GM21423 (cell line): Measurements from ENCODE around the gene URGCP.

Experiments used
- ATAC-seq: cut with Tn5 transposase; IDR thresholded peaks from one replicate; pipeline ENCODE4 v1.9.1; 2021; ENCODE audit warnings: mild to moderate bottlenecking, moderate library complexity; ENCODE audit not compliant: unreplicated experiment

URGCP gene

GRCh38 chr7:43876241-43876640, 30.2 kb downstream of the URGCP start:
- ATAC-seq, result no peak

GRCh38 chr7:43873300-43873699, 33.1 kb downstream of the URGCP start:
- no peak for ATAC-seq

GRCh38 chr7:43872406-43873110, 33.8 kb downstream of the URGCP start:
- no peak for ATAC-seq

- ATAC-seq, result no peak
These were observed 35.3 kb downstream of the URGCP start for GRCh38 chr7:43871064-43871463.

- ATAC-seq, result no peak
These were observed 36.1 kb downstream of the URGCP start for GRCh38 chr7:43870316-43870715.

- ATAC-seq, result peak; percentile 16
These were observed 36.5 kb downstream of the URGCP start for GRCh38 chr7:43869867-43870240.

GRCh38 chr7:43869006-43869866, 37.2 kb downstream of the URGCP start, which contains the start of gene MRPS24:
Gene MRPS24 (minus strand): TSS chr7:43869517. CDS start chr7:43869495, 22 bp downstream.
- ATAC-seq, result peak; percentile 83

GRCh38 chr7:43868681-43869005, 37.8 kb downstream of the URGCP start:
- ATAC-seq, result no peak

GRCh38 chr7:43868181-43868580, 38.2 kb downstream of the URGCP start:
- ATAC-seq, result no peak

- no peak for ATAC-seq
These were observed 41.1 kb downstream of the URGCP start for GRCh38 chr7:43865277-43865676.

GRCh38 chr7:43864126-43864525, 42.3 kb downstream of the URGCP start:
- no peak for ATAC-seq

- no peak for ATAC-seq
These were observed 49.4 kb downstream of the URGCP start for GRCh38 chr7:43856996-43857395.

- ATAC-seq, result no peak
These were observed 50.1 kb downstream of the URGCP start for GRCh38 chr7:43856316-43856715.

GRCh38 chr7:43855176-43855575, 51.2 kb downstream of the URGCP start:
- ATAC-seq, result no peak

GRCh38 chr7:43851805-43852204, 54.6 kb downstream of the URGCP start:
- ATAC-seq, result no peak

GRCh38 chr7:43850348-43851116, 55.9 kb downstream of the URGCP start:
- ATAC-seq, result peak; percentile 78

- ATAC-seq, result no peak
These were observed 57.3 kb downstream of the URGCP start for GRCh38 chr7:43849047-43849446.

- no peak for ATAC-seq
These were observed 58.9 kb downstream of the URGCP start for GRCh38 chr7:43847496-43847895.

- no peak for ATAC-seq
These were observed 61.7 kb downstream of the URGCP start for GRCh38 chr7:43844662-43845061.

GRCh38 chr7:43844257-43844656, 62.1 kb downstream of the URGCP start:
- ATAC-seq, result no peak

GRCh38 chr7:43843296-43843695, 63.1 kb downstream of the URGCP start:
- ATAC-seq, result no peak
